ENCODE results near the gene SKIL.
A peak's percentile ranks its signal among the peaks of the same experiment; 100 is the strongest.

The SKIL gene

GRCh38 chr3:170405101-170405500 is 47.6 kb downstream of the SKIL start:
- no peak for DNase-seq (ENCODE audit: low read depth)
- TF ChIP-seq, protein P1, sequence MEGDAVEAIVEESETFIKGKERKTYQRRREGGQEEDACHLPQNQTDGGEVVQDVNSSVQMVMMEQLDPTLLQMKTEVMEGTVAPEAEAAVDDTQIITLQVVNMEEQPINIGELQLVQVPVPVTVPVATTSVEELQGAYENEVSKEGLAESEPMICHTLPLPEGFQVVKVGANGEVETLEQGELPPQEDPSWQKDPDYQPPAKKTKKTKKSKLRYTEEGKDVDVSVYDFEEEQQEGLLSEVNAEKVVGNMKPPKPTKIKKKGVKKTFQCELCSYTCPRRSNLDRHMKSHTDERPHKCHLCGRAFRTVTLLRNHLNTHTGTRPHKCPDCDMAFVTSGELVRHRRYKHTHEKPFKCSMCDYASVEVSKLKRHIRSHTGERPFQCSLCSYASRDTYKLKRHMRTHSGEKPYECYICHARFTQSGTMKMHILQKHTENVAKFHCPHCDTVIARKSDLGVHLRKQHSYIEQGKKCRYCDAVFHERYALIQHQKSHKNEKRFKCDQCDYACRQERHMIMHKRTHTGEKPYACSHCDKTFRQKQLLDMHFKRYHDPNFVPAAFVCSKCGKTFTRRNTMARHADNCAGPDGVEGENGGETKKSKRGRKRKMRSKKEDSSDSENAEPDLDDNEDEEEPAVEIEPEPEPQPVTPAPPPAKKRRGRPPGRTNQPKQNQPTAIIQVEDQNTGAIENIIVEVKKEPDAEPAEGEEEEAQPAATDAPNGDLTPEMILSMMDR (conservative IDR thresholded peaks at IDR 0.05; ENCODE audit: control insufficient read depth, insufficient read depth, low read depth, low read length), result no peak
- H3K4me3 ChIP-seq (ENCODE audit: control insufficient read depth, low read depth, low read length), result no peak overlapping the region

- TF ChIP-seq, protein P1 (conservative IDR thresholded peaks at IDR 0.05; ENCODE audit: control insufficient read depth, insufficient read depth, low read depth, low read length), result peak; percentile 69
- peak; percentile 56 for DNase-seq (ENCODE audit: low read depth)
- no peak overlapping the region for H3K4me3 ChIP-seq (ENCODE audit: control insufficient read depth, low read depth, low read length)
Observed at GRCh38 chr3:170410428-170411029, 53.0 kb downstream of the SKIL start.

DNA sequence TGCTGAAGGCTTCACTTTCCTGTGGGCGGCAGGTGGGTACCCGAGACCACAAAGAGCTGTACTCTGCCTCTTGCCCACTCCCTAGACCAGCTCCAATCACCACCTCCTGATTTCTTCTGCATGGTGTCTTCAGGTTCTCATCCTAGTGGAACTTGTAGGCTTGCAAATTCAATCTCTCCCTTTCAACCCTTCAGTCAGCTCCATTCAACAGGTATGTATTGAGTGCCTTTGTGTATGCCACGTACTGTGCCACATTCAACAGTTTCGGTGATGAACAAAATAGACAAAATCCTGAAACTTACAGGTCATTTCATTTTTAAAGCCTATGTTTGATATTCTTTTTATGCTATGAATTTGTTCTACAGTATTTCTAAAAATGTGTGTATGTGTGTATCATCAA is 55.8 kb downstream of the SKIL start:
- no peak for DNase-seq (ENCODE audit: low read depth)
- no peak overlapping the region for H3K4me3 ChIP-seq (ENCODE audit: control insufficient read depth, low read depth, low read length)
- TF ChIP-seq, protein P1 (conservative IDR thresholded peaks at IDR 0.05; ENCODE audit: control insufficient read depth, insufficient read depth, low read depth, low read length), result no peak

- no peak overlapping the region for H3K4me3 ChIP-seq (ENCODE audit: control insufficient read depth, low read depth, low read length)
- TF ChIP-seq, protein P1 (conservative IDR thresholded peaks at IDR 0.05; ENCODE audit: control insufficient read depth, insufficient read depth, low read depth, low read length), result peak; percentile 100
- peak; percentile 95 for DNase-seq (ENCODE audit: low read depth)
Observed at GRCh38 chr3:170414202-170414663, 56.7 kb downstream of the SKIL start.

DNA sequence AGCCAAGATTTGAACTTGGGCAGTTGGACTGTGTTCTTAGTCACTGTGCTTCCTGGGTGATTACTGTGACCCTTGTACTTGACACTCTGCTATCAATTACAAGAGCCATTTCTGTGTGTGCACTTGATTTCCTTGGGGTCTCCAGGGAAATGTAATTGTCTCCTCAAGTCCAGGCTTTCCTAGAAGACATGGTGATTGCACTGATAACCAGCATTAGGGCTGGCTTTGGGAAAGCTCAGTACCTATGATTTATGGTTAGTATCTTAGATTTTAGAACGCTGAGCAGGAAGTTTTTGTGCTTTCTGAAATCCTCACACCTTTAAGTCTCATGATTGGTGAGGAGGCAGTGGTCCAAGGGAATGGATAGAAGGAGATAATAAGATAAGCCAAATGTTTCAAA is 59.6 kb downstream of the SKIL start:
- DNase-seq (ENCODE audit: low read depth), result no peak
- H3K4me3 ChIP-seq (ENCODE audit: control insufficient read depth, low read depth, low read length), result no peak overlapping the region
- TF ChIP-seq, protein P1 (conservative IDR thresholded peaks at IDR 0.05; ENCODE audit: control insufficient read depth, insufficient read depth, low read depth, low read length), result no peak

DNA sequence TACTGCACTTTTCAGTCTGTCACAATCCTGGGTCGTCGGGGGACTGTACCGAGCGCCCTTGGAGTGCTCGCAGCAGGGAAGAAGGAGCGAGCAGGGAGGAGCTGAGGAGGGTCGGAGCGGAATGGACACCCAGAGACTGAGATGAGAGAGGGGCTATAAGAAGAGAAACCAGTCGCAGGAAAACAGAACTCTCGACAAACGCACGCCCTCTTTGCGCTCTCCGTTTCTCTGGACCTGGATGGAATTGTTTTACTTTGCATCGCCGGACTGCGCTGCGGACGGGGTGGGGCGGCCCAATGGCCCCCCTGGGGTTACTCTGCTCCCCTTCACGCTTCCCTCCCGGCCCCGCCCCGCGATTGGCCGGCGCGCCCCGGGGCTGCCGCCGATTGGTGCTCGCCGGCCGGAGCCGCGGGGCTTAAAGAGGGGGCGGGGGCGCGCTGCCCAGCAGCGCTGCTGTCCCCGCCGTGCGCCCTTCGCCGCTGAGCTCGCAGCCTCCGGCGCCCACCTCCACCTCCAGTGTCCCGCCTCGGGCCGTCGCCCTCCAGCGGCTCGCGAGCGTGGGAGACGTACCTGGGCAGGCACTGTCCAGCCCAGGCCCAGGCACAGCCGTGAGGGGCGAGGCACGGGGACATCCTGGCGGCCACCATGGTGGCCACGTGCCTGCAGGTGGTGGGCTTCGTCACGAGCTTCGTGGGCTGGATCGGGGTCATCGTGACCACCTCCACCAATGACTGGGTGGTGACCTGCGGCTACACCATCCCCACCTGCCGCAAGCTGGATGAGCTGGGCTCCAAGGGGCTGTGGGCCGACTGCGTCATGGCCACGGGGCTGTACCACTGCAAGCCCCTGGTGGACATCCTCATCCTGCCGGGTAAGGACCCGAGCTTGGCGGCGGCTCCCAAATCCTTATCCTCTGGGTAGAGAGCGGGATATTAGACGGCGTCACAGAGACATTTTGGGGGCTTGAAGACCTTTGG is 61.2 kb downstream of the SKIL start, which contains the start of gene CLDN11:
TSS of gene CLDN11 (plus strand) at position 447 of the 977 bp plus-strand sequence. CDS start at position 646, 199 bp downstream.
- TF ChIP-seq, protein P1 (conservative IDR thresholded peaks at IDR 0.05; ENCODE audit: control insufficient read depth, insufficient read depth, low read depth, low read length), result peak; percentile 6
- DNase-seq (ENCODE audit: low read depth), result peak; percentile 63
- peak within 1 kb of the TSS; percentile 97 for H3K4me3 ChIP-seq (ENCODE audit: control insufficient read depth, low read depth, low read length)

Data from fibroblast of mammary gland (primary cell).